ENCODE data around the gene USPL1. TPM values are rescaled to one million over a fixed set of nuclear protein-coding genes. Genes with fewer than 3 reads are reported as not detected.

The USPL1 gene
- total RNA-seq, 1 experiment from 2014 or later: 14.3 TPM

- CTCF ChIA-PET: no interaction called here
- POLR2A ChIA-PET: no interaction called here
- TF ChIP-seq PREB (CRISPR knock-in tag; IDR thresholded peaks at IDR 0.05; ENCODE audit: borderline replicate concordance): no peak
- TF ChIP-seq RELA (CRISPR knock-in tag; IDR thresholded peaks at IDR 0.05; ENCODE audit: borderline replicate concordance): no peak
- TF ChIP-seq CDX4 (CRISPR knock-in tag; IDR thresholded peaks at IDR 0.05; ENCODE audit: borderline replicate concordance): no peak
- no peak for TF ChIP-seq ZNF232 (CRISPR knock-in tag; IDR thresholded peaks at IDR 0.05)
- TF ChIP-seq FOXP1 (CRISPR knock-in tag; IDR thresholded peaks at IDR 0.05; ENCODE audit: borderline replicate concordance): no peak
- TF ChIP-seq SP1 (CRISPR knock-in tag; conservative IDR thresholded peaks at IDR 0.05): no peak
- no peak for TF ChIP-seq ZNF416 (CRISPR knock-in tag; IDR thresholded peaks at IDR 0.05)
- no peak for TF ChIP-seq CTCF (IDR thresholded peaks at IDR 0.05)
- TF ChIP-seq CREB1 (CRISPR knock-in tag; IDR thresholded peaks at IDR 0.05): no peak
- no peak for TF ChIP-seq E2F5 (CRISPR knock-in tag; IDR thresholded peaks at IDR 0.05)
- no peak for TF ChIP-seq CBFB (CRISPR knock-in tag; IDR thresholded peaks at IDR 0.05; ENCODE audit: low read depth)
- TF ChIP-seq ESRRA (CRISPR knock-in tag; IDR thresholded peaks at IDR 0.05; ENCODE audit: borderline replicate concordance): no peak
- TF ChIP-seq E2F1 (CRISPR knock-in tag; IDR thresholded peaks at IDR 0.05): no peak
- TF ChIP-seq ZSCAN18 (CRISPR knock-in tag; IDR thresholded peaks at IDR 0.05): no peak
- no peak for TF ChIP-seq GTF2I (CRISPR knock-in tag; conservative IDR thresholded peaks at IDR 0.05)
- TF ChIP-seq USF1 (CRISPR knock-in tag; IDR thresholded peaks at IDR 0.05): no peak
- TF ChIP-seq ZNF512 (CRISPR knock-in tag; IDR thresholded peaks at IDR 0.05; ENCODE audit: borderline replicate concordance): no peak
- peaks cover 41% of the 10 kb centered on the region for H3K36me3 Mint-ChIP-seq
- ATAC-seq: no peak
- no peaks in the 10 kb centered on the region for H3K27me3 Mint-ChIP-seq (ENCODE audit: low read depth)
- H3K27ac Mint-ChIP-seq: no peak overlapping the region
- DNase-seq (ENCODE audit: low spot score): no peak
- H3K4me1 Mint-ChIP-seq: no peaks in the 10 kb centered on the region
- H3K9me3 Mint-ChIP-seq: no peaks in the 10 kb centered on the region
- H3K4me3 Mint-ChIP-seq: no peak overlapping the region
These were observed 30.3 kb downstream of the USPL1 start for GRCh38 chr13:30647824-30648521.

Data from WTC11 (cell line).